Activated CD4-positive, alpha-beta T cell treated with anti-CD3 and anti-CD28 coated beads, Interleukin-2, amount 50 U/mL, for 48 hours (primary cell): ENCODE data around the gene PERCC1.
"Not testable (repeated sequence)": the region's sequence is repeated elsewhere in the genome, so short reads cannot be mapped to it uniquely, and the experiment has no call there.

ENCODE experiments used
- DNase-seq, 2 experiments: peaks; one replicate each; pipeline ENCODE4 v3.0.0-alpha.2; 2020

Gene PERCC1

DNA sequence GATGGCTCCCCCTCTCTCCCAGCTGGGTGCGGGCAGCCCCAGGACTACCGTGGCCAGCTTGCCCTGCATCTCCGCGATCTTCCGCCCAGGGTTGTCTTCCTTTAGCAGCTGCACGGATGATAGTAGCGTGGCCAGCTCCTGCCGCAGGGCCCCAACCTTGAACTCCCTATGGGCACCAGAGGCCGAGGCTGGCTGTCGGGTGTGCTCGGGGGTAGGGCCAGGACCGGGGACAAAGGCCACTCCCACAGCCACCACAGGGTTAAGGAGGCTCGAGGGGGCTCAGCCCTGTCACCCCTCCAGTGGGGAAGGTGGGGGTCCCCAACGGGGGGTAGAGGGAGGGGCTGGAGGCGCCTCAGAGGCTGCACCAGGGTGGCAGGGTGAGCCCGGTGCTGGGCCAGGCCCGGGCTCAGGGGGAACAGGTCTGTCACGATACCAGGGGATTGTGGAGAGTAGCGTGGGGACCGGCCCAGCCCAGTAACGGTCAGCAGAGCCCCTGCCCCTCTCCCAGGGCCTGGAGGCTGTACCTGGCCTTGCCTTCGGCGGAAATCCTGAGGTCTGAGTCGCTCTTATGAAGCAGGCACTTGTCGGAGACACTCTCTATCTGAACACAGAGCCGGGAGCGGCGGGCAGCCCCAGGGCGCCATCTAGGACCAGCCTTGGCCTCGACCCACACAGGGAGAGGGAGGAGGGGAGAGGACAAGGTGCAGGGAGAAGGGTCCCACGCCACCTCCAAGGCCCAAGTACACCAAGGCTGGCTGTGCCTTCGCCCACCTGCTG, 5.2 kb downstream of the PERCC1 start:
- no peak for DNase-seq

DNA sequence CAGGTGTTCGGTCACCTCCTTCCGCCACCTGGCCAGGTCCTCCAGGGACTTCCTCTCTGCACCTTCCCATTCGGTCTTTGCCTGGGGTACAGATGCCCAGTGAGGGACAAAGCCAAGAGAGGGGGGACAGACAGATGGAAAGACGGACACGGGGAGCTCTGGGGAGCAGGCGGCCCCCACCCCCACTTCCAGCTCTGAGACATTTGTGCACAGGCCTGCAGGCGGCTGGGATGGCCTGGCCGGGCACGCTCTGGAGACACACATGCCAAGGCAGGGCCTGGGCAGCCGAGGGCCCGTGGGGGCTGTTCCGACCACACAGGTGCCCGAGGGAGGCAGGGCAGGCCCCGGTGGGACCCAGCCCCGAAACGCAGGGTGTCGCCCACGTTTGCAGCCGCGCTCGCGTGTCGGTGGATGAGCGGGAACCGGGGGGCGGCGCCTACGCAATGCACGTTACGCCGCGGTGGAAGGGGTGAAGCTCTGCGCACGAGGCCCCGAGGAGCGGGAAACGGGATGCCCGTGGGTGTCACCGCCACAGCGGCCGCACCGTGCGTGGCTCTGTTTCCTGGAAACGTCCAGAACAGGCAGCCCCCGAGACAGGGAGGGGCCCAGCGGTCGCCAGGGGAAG, 6.0 kb downstream of the PERCC1 start:
- no peak for DNase-seq

DNA sequence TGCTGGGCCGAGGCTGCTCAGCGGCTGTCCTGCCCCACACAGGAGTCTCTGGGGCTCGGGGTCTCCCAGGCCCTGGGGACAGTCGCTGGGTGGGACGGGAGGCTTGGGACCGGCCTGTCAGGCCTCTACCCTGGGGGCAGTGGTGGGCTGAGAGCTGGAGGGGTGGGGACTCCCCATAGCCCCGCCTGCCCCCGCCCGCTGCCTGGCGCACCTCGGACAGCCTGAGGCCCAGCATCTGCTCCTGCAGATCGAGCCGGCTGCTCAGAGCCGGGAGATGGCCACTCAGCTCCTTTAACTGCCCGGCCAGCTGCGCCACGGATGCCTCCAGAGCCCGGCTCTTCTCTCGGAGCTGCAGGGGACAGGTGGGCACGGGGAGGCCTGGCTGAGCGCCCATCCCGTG, 6.7 kb downstream of the PERCC1 start:
- DNase-seq, result no peak

DNA sequence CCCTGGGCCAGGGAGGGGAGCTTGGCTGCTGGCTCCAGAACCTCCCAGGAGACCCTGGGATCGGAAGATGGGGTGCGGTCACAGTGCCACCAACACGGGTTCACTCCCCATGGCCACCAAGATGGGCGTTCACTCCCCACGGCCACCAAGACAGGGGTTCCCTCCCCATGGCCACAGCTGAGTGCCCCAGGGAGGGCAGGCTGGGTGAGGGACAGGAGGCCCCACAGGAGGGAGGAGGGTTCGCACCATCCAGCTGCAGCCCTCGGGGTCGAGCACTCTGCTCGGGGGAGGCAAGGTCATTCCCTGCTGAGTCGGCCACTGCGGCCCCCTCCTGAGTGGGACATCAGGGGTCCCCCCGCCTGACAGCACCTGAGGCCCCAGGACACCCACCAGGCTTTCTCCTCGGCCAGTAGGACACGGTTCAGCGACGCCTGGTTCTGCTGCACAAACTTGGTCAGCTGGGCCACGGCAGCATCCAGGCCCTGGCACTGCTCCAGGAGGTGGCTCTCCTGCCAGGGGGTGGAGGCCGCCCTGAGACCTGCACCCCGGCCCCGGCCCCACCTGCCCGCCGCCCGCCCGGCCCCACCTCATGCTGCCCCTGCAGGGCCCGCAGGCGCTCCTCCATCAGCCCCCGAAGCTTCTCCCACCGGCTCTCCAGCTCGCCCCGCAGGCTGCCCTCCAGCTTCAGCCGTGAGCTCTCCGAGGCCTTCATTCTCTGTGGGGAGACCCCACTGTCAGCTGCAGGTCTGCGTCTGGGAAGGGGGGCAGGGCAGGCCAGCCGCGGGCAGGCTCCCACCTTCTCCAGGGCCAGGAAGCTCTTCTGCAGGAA, 7.6 kb downstream of the PERCC1 start:
- DNase-seq, result no peak

DNA sequence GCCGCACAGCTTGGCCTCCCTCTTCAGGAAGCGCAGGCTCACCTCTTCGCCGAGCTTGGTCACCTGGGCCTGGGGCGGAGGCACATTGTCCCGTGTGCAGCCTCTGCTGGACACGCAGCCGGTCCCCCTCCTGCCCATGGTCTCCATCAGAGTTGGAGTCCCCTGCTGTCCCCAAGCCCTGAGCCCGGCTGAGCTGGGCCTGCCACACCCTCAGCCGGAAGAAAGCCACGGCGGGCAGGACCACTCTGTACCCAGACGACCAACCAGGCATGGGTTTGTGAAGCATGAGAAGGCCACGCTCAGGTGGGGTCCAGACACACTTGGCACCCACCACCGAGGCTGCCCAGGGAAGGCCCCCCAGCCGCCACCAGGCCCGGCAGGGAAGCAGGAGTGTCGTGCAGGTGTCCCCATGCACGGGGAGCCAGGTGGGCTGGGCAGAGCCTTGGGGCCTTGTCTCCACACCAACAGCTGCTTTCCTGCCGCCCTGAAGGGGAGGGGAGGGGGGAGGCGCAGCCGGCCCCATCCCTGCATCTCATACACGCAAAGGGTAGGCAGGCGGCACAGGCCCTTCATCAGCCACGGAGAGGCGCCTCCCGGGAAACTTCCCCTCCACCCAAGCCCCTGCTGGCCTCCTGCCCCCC, 8.3 kb downstream of the PERCC1 start:
- DNase-seq, result no peak

DNA sequence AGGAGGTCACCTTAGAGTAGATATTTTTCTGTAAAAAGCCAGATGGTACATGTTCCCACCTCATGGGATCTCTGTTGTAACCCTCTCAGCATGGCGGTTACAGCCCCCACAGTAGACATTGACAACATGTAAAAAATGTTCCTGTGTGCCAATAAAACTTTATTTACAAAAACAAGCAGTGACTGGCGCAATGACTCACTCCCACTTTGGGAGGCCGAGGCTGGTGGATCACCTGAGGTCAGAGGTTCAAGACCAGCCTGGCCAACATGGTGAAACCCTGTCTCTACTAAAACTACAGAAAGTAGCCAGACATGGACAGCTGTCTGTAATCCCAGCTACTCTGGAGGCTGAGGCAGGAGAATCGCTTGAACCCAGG, 8.8 kb downstream of the PERCC1 start:
- DNase-seq, result not testable (repeated sequence)

DNA sequence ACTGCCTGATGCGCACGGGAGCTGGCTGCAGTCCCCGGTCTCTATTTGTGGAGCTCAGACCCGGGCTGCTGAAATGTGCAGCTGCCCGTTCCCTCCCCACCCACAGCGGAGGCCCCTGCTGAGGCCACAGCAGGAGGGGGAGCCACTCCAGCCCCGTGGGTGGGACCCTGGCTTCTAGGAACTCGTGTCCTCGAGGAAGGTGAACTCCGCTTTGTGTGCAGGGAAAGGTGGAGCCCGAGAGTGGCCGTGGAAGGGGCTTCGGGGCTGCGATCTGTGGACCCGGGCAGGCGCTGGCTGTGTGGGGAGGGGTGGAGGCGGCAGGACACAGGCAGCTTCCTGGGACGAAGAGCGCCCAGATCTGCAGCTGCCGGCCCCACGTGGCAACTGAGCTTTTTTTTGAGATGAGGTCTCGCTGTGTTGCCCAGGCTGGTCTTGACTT, 10.5 kb downstream of the PERCC1 start:
- no peak for DNase-seq

DNA sequence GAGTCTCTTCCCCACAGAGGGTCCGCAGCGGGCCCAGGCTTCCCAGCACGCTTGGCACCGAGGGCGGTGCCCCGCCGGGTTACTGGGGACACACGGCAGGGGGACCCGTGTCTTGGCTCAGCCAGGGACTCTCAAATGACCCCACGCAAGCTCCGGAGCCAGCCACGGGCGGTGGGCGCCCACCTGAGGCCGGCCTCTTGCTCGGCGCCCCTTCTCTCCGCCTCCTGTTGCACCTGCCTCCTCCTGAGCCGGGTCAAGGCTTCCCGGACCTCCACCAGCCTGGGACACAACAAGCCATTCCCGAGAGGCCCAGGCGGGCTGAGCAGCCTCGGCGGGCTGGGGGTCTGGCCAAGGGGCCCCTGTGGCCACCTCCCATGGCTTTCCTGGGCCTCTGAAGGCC, 11.8 kb downstream of the PERCC1 start:
- DNase-seq, result no peak

DNA sequence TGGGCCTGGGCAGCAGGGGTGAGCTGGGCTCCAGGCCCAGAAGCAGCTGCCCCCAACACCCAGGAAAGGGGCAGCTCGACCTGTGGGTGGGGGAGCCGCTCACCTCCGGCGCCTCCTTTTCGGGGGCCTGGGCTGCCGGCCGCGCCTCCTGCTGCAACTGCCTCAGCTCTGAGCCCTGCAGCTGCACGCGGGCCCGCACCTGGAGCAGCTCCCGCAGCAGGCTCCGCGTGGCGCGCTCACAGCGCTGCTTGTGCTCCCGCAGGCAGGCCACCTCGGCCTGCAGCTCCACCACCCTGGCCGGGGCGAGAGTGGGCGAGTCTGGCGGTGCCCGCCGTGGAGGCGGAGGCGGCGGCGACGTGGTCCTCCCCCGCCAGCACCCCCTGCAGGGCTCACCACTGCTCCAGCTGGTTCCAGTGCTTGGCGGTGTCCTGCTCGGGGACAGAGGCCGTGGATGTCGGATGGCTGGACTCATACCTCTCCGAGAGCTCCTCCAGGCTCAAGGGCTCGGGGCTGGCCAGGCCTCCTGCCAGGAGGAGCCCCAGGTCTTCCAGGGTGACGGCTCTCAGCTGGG, 12.6 kb downstream of the PERCC1 start:
- DNase-seq, result no peak

DNA sequence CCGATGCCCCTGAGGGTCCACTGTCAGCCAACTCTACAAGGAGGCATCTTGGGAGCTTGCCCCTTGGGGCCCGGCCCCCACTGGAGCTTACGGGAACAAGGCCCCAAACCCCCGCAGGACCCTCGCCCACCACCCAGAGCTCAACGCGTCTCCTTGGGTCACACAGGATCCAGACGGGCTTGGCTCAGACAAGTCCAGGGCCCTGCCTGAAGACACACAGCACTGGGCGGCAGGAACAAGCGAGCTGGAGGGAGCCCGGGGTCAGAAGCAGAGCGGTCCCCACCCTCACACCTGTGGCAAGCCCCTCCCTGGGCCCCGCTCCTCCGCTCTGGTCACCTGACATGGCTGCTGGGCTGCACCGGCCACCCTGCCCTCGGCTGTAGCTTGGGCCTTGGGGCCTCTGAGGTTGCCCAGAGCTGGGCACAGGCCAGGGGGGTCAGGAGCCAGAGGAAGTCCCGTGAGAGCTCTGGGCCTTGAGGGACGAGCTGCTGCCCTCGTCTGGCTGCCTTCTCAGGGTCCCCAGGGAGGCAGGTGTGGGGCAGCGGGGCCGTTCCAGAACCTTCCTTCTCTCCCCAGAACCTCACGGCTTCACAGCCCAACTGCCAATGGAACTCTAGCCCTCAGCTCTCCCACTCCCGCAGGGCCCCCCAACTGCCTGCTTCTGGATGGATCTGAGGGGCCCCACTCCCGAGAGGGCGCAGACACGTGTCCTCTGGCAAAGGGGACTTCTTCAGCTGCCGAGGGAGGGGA, 13.3 kb downstream of the PERCC1 start, which contains the start of gene CCDC154:
Gene CCDC154, minus strand, starts transcription at position 577 of the 750 bp plus-strand sequence. Its CDS starts 234 bp downstream, at position 343.
- no peak for DNase-seq

DNA sequence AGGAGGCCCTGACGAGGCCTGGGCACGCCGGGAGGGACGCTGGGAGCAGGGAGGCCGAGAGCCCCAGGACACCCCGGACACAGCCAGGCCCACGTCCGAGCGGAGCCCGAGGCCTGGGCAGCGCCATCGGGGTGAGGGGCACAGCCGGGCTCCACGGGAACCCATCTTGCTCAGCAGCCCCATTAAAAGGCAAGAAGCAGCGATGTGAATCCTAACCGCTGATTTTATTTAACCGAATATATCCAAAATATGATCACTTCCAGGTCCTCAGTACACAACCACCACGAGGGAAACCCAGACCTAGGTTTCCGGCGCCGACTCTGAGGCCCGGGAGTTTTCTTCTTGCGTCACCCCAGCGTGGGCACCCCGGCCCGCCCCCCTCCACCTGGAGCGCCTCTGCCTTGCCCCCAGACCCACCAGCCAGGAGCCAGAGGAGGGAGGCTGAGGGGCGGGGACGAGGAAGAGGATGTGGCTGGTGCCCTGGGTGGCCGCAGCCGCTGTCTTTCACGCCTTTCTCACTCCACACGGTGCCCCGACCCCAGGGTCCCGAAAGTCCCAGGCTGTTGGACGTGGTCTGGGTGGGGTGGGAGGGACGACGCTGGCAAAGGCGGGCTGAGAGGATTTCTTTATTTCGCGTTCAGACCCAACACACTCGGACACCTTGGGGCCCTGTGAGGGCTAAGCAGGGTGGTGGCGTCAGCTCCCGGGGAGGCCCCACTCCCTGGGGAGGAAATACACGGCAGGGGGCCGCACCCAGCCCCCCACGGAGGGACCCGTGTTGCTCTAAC, 14.0 kb downstream of the PERCC1 start:
- no peak for DNase-seq

DNA sequence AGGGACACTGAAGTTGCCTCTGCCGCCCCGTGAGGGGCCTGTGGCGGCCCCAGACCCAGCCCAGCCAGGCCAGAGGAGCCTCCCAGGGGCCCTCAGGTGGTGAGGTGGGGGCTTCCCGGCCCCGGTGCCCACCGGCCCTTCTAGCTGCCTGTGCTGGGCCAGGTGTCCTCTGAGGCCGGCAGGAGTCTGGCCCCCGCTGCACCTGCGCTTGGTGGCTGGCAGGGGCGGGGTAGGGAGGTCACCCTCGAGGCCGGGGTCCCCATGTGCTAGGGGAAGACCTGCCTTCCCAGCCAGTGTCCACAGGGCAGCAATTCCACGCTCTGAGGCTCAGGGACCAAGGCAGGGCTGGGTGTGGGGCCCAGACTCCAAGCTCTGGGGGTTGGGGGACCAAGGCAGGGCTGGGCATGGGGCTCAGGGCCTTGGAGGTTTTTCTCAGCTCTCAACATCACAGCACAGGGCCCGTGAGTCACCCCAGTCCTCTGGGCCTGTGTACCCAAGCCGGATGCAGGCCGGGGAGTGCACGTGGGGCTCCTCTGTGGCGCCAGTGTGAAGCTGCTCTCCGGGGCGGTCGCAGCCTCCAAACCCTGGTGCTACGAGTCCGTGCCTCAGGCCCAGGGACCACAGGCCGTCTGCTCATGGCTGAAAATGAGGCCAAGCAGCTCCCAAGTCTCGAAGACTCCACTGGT, 14.8 kb downstream of the PERCC1 start:
- no peak for DNase-seq

DNA sequence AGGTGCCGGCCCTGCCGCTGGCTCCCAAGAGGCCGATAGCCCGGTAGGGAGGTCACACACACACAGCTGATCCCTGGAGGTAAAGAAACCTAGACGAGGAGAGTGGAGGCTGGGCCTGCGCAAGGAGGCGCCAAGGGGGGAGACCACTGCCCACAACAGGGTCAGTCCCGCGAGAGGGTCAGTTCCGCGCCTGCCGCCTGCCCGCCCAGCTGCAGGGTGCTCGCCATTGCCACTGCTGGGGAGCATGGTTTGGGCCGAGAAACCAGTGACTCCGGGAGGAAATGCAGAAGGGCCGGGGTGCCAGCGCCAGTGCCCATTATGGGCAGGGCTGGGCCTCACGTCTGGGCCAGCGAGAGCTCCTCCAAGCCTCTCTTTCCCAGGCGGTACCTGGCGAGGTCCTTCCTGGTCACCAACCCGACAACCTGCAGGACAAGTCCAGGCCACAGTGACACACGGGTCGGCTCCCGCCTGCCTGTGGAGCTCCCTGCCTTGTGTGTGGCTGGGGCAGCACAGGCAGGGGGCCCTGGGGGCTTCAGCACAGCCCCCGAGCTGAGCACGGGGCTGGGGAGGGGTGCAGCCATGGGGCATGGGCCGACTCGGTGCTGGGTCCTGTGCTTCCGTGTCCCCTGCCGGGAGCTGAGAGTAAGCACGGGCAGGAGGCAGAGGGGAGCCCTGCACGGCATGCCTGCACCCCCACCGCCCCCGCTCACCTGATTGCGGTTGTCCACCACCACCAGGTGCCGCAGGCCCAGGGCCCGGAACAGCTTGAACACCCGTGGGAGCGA, 15.6 kb downstream of the PERCC1 start:
- DNase-seq, result no peak

DNA sequence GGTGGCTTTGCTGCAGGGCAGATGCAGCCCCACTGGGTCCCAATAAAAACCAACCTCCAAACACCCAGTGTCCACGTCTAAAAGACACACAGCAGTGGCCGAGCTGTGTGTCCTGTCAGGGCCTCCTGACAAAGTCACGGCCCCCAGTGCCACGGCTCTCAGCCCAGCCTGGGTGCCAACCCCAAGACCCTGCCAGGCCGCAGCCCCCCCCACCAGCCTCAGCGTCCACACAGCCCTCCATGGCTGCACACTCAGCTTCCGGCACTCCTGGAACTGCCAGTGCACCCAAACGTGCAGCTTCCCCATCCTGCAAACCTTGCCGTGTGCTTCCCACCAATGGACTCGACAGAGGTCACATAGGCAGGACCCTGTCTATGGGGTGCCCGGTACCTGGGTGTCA, 17.1 kb downstream of the PERCC1 start:
- no peak for DNase-seq

DNA sequence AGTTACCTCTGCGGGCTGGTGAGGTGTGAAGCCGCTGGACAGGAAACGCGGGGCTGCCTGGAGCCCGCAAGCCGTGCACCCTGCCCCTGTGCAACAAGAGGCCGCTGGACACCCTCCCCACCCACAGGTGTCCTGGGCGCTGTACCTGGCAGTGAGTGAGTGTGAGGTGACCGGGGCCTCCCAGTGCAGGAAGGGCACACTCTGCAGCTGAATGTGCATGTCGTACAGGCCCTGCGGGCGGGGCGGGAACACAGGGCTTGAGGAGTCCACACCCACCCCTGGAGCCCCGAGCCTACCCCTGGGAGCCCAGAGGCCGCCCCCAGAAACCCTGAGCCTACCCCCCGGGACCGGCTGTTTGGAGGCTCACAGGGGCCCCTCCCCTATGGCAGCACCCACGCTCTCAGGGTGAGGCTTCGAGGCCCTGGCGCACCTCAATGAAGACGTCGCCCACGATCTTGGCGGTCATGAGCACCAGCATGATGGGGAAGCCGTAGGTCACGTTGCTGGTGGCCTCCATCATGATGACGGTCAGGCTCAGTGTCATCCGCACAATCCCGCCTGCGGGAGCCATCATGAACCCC, 17.7 kb downstream of the PERCC1 start:
- DNase-seq, result no peak

DNA sequence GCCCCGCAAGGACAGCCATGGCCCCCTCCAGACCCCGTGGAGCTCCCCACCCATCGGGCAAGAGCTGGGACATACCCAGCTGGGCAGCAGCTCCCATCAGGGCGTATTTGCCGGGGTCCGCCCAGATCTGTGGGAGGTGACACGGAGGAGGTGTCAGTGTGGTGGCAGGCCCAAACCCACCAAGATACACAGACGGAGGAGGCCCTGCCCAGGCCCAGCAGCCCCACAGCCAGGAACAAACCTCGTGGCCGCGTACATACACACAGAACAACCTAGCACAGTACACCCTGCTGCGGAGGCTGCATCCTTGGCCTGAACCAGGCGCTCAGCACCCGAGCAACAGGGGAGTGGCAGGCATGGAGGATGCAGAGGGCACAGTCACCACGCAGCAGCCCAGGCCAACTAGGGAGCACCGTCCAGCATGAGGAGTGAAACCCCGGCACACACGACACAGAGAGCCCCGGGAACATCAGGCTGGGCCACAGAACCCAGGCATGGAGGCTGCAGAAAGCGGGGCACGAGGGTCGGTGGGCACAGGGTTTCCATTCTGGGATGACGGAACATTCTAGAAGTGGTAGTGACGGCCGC, 18.4 kb downstream of the PERCC1 start:
- no peak for DNase-seq

DNA sequence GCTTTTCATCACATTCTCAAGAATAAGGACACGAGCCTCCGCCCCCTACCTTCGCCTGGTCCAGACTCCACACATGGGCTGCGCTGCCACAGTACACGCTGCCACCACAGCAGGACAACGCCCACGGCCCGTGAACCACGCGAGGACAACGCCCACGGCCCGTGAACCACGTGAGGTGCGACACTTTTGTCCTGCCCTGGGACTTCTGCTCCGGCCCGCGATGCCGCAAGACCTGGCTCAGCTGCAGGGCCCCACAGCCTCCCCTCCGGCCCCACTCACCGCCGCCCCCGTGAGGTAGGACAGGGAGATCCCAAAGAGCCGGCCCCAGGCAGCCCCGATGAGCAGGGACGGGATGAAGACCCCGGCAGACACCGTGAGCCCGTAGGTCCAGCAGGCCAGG, 19.3 kb downstream of the PERCC1 start:
- DNase-seq, result no peak

DNA sequence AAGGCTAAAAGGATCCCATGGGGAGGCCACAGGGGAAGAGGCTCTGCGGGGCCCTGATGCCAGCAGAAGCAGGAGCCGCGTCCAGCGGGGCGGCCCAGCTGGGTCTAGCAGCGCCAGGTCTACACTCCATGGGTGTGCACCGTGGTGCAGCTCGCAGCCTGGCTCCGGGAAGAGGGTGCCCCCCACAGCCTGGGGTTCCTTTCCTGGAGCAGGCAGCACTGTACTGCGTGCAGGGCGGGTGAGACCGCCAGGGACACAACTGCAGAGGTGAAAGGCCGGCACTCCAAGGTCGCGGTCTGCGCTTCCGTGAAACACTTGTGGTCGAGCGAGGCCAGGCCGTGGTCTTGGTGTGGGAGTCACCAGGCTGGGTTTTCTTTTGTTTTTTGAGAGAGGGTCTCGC, 20.0 kb downstream of the PERCC1 start:
- DNase-seq, result no peak
